ELR (cell line): ENCODE results near the gene ZFR.
"Not testable (repeated sequence)": the region's sequence is repeated elsewhere in the genome, so short reads cannot be mapped to it uniquely, and the experiment has no call there.

ENCODE experiments used
- DNase-seq: peaks from one replicate; pipeline ENCODE4 v3.0.0-alpha.2; 2015; ENCODE audit warnings: low read depth

Gene ZFR

DNA sequence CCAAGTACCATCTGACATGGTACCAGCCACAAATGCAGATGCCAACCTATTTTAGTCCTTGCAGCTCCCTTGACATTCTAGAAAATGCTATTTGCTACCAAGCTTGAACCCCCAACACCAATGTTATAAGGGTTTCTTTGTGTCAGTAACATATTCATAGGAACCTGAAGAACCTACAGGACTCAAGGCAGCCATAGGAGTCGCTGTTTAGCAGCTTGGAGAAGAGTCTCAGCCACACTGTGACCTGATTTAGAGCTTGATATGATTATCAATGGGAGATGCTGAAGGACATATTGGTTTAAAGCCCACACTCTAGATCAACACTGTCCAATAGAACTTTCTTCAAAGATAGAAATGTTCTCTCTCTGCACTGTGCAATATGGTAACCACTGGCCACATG, 6.4 kb upstream of the ZFR start:
- peak; percentile 34 for DNase-seq

GRCh38 chr5:32449262-32449661, 4.7 kb upstream of the ZFR start:
- DNase-seq, result no peak

DNA sequence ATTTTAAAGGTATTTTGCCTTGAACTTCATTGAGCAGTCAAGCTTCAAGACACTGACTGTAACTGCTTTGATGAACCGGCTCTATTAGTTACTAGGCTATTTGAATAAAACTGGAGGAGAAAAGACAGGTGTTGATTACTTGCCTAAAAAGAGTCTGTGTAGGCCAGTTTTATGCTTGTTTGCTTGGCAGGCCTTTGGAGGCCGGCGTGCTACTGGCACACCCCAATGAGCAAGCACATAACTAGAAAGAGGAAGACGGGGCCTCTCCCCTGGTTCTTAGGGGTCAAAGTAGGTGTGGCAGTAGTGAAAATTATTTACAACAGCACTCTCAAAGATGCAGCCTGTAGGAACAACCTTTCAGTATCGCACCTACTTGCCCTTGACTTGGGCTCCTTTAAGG, 2.1 kb upstream of the ZFR start:
- no peak for DNase-seq

GRCh38 chr5:32445831-32446614, 1.5 kb upstream of the ZFR start:
- DNase-seq, result no peak

DNA sequence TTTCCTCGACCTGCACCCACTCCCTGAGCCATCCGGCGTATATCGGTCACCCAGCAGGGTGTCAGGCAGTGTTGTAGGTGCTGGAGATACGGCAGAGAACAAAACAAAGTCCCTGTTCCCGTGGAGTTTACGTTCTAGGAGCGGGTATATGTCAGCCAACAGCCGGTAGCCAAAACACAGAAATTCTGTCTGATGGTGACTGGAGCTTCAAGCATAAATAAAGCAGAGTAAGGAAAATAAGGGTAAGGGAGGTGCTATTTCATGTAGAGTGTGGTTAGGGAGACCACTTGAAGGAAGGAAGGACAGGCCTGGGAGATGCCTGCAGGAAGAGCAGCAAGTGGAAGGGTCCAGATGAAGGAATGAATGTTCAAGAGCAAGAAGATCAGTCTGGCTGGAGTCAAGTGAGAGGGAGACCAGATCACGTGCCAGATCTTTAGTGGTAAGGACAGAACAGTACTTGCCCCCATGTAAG, 783 bp upstream of the ZFR start:
- DNase-seq, result no peak

DNA sequence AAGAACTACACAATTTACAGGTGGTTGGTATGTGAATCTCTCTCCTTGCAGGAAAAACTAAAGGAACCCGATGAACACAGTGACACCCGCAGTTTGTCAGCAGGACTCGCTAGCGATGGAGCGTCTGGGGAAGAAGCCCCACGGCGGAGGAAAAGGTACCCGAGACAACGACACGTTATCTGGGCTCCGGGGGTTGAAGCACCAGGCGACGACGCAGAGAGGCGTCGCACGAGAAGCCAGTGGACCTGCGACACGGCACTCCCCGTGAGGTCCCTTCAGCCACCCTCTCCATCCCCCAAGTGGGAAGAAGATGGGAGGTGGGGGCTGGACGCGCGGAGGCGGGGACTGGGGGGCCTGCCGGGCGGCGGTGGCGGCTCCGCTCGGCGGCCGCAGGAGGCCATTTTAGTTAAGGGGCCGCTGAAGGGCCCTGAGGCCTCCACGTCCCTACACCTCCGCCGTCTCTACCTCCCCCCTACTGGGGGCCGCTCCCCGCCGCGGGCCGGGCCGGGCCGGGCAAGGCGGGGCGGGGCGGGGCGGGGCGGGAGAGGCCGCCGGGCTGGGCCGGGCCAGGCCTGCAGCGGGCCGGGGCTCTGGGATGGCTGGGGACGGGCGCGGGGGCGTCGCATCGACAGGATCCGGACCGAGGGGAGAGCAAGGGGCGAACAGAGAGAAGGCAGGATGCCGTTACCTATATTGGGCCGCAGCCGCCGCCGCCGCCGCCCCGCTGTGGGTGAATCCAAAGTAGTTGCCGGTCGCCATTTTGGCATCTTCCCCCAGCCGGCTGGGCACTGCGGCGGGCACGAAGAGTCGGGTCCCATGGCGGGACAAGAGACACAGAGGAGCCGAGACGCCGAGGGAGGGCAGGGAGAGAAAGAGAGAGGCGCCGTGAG, 754 bp downstream of the ZFR start:
- DNase-seq, result peak; percentile 61

- peak; percentile 69 for DNase-seq
Measured at GRCh38 chr5:32443145-32443540, 1.4 kb downstream of the ZFR start.

DNA sequence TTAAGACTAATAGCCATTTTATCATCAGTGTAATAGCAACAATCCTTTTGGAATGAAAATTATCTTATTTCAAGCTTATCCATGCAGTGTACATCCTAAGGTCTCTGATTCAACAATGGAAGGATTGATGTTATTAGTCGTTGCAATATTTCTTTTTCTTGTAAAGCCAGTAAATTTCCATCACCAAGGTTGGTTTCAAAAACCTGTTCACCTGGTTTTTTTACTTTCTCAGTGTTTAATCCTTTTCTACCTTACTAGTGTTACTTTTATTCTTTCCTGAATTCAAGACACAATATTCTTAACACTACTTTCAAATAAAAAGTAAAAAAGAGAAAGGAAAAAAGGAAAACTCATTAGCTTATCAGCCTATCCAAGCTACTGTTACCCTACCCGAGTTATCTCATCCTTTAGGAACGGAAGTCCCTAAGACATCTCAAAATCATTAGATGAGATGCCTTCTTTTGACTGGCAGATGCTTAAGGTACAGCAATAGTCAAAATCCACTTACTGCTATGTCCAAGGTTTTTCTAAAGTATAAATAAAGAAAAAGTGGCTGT, 5.4 kb downstream of the ZFR start:
- DNase-seq, result no peak

DNA sequence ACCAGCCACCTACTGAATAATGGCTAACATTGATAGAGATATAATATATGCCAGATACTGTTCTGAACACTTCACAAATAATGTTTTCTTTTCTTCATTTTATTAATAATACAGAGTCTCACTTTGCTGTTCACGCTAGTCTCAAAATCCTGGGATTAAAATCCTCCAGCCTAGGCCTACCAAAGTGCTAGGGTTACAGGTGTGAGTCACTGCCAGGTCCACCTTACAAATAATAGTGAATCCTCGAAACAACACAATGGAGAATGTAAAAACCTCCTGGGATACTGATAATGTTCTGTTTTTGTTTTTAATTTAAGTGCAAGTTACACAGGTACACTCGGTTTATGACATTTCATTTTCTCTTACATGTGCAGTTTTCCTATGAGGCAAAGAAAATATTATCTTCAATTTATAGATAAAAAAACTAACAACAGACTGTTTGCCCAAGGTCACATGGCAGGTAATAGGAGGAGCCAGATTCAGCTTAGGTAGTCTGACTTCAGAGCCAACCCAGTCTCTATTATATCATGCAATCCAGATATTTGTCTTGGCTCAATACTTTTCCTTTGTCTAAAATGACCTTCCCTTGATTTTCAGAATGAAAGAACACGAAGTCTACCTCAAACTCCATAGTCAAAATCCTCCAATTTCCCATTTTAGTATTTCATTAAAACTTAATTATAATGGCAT, 7.8 kb downstream of the ZFR start:
- no peak for DNase-seq

DNA sequence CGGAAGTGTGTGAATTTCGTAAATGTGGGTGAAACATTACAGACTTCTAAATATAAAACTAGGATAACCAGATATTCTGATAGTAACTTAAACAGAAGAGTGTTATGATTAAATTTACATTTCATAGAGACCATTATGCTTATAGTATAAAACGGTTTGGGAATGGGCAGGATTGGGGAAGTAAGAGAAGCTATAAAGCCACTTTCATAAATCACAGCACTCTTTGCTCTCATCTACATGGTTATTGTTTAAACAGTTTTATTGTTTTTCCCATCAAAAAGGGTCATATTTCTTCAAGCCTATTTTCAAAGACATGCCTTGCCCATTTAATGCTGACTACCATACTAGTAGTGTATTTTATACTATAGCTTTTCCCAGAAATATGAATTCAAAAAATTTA, 9.2 kb downstream of the ZFR start:
- DNase-seq, result no peak

DNA sequence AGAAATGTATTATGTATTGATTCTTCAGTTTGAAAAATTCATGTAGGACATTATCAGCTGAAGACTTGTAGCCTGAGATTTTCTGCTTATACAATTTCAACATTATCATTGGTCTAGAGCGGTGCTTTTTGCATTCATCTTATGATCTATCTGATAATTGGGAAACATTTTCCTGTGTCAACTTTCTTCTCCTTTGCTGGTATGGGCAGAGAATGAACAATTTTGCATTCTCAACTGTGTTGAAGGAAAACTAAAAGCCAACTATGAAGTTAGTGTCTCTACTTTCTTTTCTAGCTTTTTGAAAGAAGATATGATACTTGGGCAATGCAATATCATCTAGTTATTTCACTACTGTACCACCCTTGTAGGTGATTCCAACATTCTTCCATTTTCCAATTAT, 10.3 kb downstream of the ZFR start:
- DNase-seq, result no peak

DNA sequence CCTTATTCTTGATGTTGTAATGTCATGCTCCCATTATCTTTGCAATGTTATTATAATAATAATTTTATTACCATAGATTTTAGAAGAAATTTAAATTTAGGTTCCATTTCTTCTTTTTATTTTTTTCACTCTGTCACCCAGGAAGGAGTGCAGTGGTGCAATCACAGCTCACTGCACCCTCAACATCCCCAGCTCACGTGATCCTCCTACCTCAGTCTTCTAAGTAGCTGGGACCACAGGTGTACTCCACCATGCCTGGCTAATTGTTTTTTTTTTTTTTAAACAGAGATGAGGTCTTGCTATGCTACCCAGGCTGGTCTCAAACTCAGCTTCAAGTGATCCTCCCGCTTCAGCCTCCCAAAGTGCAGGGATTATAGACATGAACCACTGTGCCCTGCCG, 11.9 kb downstream of the ZFR start:
- no peak for DNase-seq

GRCh38 chr5:32430825-32431224, 13.7 kb downstream of the ZFR start:
- not testable (repeated sequence) for DNase-seq

DNA sequence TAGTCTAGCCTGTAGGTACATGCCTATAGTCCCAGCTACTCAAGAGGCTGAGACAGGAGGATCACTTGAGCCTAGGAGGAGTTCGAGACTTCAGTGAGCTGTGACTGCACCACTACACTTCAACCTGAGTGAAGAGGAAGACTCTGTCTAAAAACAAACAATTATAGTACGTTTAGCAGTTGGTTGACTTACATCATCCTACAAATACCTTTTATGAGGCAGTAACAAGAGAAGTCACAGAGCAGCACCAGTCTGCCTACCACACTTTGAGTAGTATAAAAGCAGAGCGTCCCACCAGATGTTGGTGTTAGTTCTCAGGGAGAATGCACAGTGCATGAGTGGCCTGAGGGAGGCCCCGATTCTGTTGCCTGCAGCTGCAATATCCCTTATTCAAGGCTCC, 16.1 kb downstream of the ZFR start:
- no peak for DNase-seq

- no peak for DNase-seq
Measured at GRCh38 chr5:32426440-32427151, 17.9 kb downstream of the ZFR start.

- no peak for DNase-seq
Measured at GRCh38 chr5:32422697-32423096, 21.8 kb downstream of the ZFR start.

DNA sequence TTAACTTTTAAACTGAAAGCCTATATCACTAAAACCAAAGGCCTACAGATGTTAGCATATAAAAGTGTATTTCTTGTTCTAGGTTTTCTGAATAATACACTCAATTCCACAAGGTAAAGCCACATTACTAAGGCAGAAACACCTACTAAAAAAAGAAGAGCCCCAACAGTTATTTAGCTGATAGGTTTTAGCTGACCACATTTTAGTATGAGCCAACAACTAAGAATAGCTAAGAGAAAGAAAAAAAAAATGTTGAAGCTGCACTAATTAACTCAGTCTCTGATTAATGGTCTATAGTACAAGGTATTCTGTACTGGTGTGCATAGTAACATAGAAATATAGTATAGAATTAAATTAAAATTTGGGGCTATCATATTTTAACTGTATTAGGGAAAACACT, 23.5 kb downstream of the ZFR start:
- no peak for DNase-seq

DNA sequence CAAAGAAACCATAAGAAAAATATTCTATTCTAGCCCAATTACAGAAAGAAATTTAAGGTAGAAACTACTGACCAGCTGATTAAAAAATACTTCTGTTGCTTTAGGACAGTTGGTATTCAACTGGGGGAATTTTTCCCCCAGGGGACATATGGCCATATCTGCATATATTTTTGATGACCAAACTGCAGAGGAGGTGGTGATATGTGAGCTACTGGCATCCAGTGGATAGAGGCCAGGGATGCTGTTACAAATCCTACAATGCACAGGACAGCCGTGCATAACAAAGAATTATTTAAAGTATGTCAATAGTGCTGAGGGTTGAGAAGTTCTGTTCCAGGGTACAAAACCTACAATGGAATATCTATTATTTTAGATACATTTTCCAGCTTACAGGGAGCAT, 24.0 kb downstream of the ZFR start:
- DNase-seq, result peak; percentile 44

DNA sequence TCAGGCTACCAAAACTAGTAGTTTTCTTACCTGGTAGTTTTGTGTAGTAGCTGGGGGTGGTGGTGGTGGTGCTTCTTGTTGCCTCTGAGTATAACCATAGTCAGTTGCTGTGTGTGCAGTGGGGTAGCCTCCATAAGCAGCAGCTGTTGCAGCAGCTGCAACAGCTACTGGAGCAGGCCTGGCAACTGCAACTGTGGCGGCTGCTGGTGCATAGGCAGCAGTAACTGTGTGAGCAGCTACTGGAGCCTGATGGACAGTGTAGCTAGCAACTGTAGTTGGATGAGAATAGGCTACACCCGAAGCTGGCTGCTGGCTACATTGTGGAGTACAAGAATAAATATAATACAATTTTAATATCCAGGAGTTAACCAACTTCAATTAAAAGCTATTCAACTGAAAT, 24.7 kb downstream of the ZFR start:
- DNase-seq, result no peak

DNA sequence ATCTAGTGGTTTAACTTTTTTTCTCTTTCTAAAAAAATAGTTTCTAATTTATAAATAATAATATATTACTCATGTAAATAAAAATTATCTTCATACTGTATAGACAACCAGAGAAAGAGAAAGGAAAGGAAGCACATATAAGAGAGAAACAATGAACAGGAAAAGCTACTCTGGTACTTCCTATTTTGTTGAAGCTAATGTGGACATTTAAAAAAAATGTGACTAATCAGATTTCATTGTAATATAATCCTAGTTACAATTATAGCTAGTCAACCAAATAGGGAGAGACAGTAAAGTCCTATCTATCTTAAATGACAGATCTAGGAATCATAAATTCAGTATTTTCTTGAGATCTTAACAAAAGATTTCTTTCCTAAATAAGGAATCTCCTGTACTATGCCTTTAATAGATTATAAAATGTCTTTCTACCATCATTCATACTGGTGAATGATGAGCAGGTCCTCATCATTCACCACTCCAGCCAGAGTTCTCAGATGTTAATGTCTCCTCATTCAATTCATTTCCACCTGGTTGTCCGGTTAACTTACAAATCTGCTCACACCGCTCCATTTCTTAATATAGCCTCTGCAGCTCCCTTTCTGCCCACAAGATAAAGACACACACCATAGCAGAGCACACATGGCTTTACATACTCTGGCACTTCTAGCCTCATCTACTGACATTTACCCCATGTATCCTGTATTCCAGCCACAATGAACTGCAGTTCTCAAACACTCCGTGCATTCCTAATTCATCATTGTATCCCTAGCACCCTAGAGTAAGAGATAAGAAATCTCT, 30.9 kb downstream of the ZFR start:
- DNase-seq, result no peak

DNA sequence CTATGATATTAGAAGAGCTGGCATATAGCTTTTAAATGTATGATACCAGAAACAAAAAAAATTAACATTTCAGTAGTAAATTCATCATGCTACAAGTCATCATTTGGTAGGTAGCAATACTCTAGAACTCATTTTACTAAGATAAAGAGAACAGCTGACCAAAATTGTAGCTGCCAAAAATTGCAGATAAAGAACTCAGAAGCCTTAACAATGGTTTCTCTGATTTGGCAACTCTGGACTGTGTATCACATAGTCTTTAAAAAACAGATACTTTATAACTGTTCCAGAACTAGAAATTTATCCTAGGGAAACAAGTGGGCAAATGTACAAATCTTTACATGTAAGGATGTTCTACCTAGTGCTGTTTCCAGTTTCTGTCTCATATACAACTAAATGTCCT, 33.9 kb downstream of the ZFR start:
- no peak for DNase-seq
